Coronary artery (tissue), 2 donors: ENCODE data around the gene C17orf100.
"Not testable (repeated sequence)": the region's sequence is repeated elsewhere in the genome, so short reads cannot be mapped to it uniquely, and the experiment has no call there.

Source experiments
- DNase-seq: peaks from one replicate; pipeline ENCODE4 v3.0.0-alpha.2; 2017; ENCODE audit warnings: low spot score
- H3K27ac ChIP-seq, 2 donors: fragments of 200-600 bp; sonication (generic); one replicate each; pipeline ENCODE4 v1.5.1; 2016 to 2019
- H3K4me3 ChIP-seq: fragments of 200-600 bp; sonication (generic); 2 replicates; pipeline ENCODE4 v1.5.1; 2016; ENCODE audit warnings: mild to moderate bottlenecking, moderate library complexity
- CTCF ChIP-seq: fragments of 200-600 bp; sonication (generic); IDR thresholded peaks from one replicate; pipeline ENCODE4 v1.5.1; 2019; ENCODE audit warnings: antibody characterized with exemption

The C17orf100 gene

GRCh38 chr17:6657633-6658287 lies 6.2 kb downstream of the C17orf100 start:
- no peak overlapping the region for H3K27ac ChIP-seq
- DNase-seq = no peak
- no peak for TF ChIP-seq CTCF
- no peak overlapping the region for H3K4me3 ChIP-seq

- DNase-seq, H3K4me3 ChIP-seq, H3K27ac ChIP-seq: not testable (repeated sequence)
Measured at GRCh38 chr17:6658411-6658810, 6.8 kb downstream of the C17orf100 start.

- DNase-seq = no peak
Measured at GRCh38 chr17:6660101-6660500, 8.5 kb downstream of the C17orf100 start.

GRCh38 chr17:6660805-6661463 lies 9.4 kb downstream of the C17orf100 start:
- no peak for DNase-seq
- TF ChIP-seq CTCF = no peak
- no peak overlapping the region for H3K4me3 ChIP-seq
- no peak overlapping the region for H3K27ac ChIP-seq

More at GRCh38 chr17:6660101-6660500, 8.5 kb downstream of the C17orf100 start:
- no peak for TF ChIP-seq CTCF
- no peak overlapping the region for H3K4me3 ChIP-seq
- no peak overlapping the region for H3K27ac ChIP-seq

GRCh38 chr17:6661464-6661848 lies 9.9 kb downstream of the C17orf100 start:
- Histone ChIP-seq H3K4me3 (no peak overlapping the region), H3K27ac (no peak overlapping the region)
- TF ChIP-seq CTCF = no peak
- DNase-seq = no peak

- H3K27ac ChIP-seq, DNase-seq, H3K4me3 ChIP-seq: not testable (repeated sequence)
Measured at GRCh38 chr17:6663200-6663599, 11.6 kb downstream of the C17orf100 start.

GRCh38 chr17:6666077-6666521 lies 14.5 kb downstream of the C17orf100 start:
- H3K27ac ChIP-seq = no peak overlapping the region
- no peak overlapping the region for H3K4me3 ChIP-seq
- peak; percentile 74 for TF ChIP-seq CTCF
- DNase-seq = no peak

- Histone ChIP-seq H3K4me3 (no peak overlapping the region), H3K27ac (no peak overlapping the region)
- no peak for DNase-seq
- TF ChIP-seq CTCF = no peak
Measured at GRCh38 chr17:6666557-6666956, 15.0 kb downstream of the C17orf100 start.
